Sigmoid colon (tissue), 7 donors: ENCODE data around the gene SEC24B. TPM values are rescaled to one million over a fixed set of nuclear protein-coding genes. Genes with fewer than 3 reads are reported as not detected.

ENCODE experiments used
- DNase-seq: peaks from one replicate; pipeline ENCODE4 v3.0.0-alpha.2; 2019
- H3K27ac ChIP-seq, 4 donors: fragments of 200-600 bp; sonication (generic); one replicate each; pipeline ENCODE4 v1.5.1; 2016 to 2019; ENCODE audit warnings: mild to moderate bottlenecking in 1 of 4
- H3K27me3 ChIP-seq, 3 donors: fragments of 200-600 bp; sonication (generic); one replicate each; pipeline ENCODE4 v1.5.1; 2019; ENCODE audit warnings: mild to moderate bottlenecking in 1 of 3
- H3K36me3 ChIP-seq, 4 donors: fragments of 200-600 bp; sonication (generic); one replicate each; pipeline ENCODE4 v1.5.1; 2016 to 2019
- H3K4me1 ChIP-seq, 4 donors: fragments of 200-600 bp; sonication (generic); one replicate each; pipeline ENCODE4 v1.5.1; 2017 to 2019
- H3K4me3 ChIP-seq, 4 donors: fragments of 200-600 bp; sonication (generic); one replicate each; pipeline ENCODE4 v1.5.1; 2017 to 2019; ENCODE audit warnings: mild to moderate bottlenecking in 2 of 4, moderate library complexity in 1 of 4
- H3K9me3 ChIP-seq, 4 donors: fragments of 200-600 bp in 3 of 4; sonication (generic) in 3 of 4; one replicate each; pipeline versions ENCODE4 v1.5.1 to v1.6.1; 2013 to 2019
- CTCF ChIP-seq, 4 experiments: fragments of 450-650 bp in 3 of 4; fragments of 200-600 bp in 1 of 4; IDR thresholded peaks; one replicate each; pipeline ENCODE4 v1.5.1; 2016 to 2019; ENCODE audit warnings: antibody characterized with exemption in 4 of 4, mild to moderate bottlenecking in 3 of 4, moderate library complexity in 2 of 4
- EP300 ChIP-seq, 4 donors: sonication (generic); formaldehyde crosslinking; IDR thresholded peaks; one replicate each; pipeline ENCODE4 v1.6.1; 2017; ENCODE audit warnings: antibody characterized with exemption in 4 of 4
- POLR2A ChIP-seq, 2 donors: fragments of 450-650 bp; IDR thresholded peaks; one replicate each; pipeline ENCODE4 v1.6.1; 2016; ENCODE audit warnings: antibody characterized with exemption in 2 of 2, mild to moderate bottlenecking in 2 of 2, moderate library complexity in 2 of 2
- POLR2AphosphoS5 ChIP-seq, 4 donors: sonication (generic); formaldehyde crosslinking; IDR thresholded peaks; one replicate each; pipeline ENCODE4 v1.6.1; 2017; ENCODE audit warnings: antibody characterized with exemption in 4 of 4
- WGBS, 2 donors: extraction: QIAGEN DNeasy Blood & Tissue Kit; methylation state at CpG; one replicate each; pipeline ENCODE4 v1.1.7; 2013; 5-methylcytosine and 5-hydroxymethylcytosine counted together
- intact Hi-C: fragments of 100-400 bp; cut with DNase I; formaldehyde crosslinking; loops from one replicate; pipeline ENCODE4 v1.15.1; 2023
- polyA plus RNA-seq, 3 donors: library from polyadenylated mRNA; stranded (reverse); fragments of 200-250 nt; gene quantifications; one replicate each; pipeline ENCODE4 v1.2.3, GENCODE V29; 2013
- total RNA-seq, 4 donors: library from RNA; depleted of rRNA; stranded (reverse); fragments of >200 nt; gene quantifications; one replicate each; pipeline ENCODE4 v1.1.0, GENCODE V29; 2016
- donor health status: healthy with polysubstance abuse.
- donor health status: Bipolar disorder and iron deficiency.
- donor health status: healthy.

SEC24B gene
- total and polyA plus RNA-seq, 7 donors, result 9.7 to 41.8 (median 35.3) TPM

GRCh38 chr4:109559983-109560686 is 126.5 kb downstream of the SEC24B start, which contains the start of gene MCUB:
Gene MCUB, plus strand, starts transcription at chr4:109560246. Its CDS starts 92 bp downstream, at chr4:109560338.
- peak; percentile 93 for DNase-seq
- peak within 1 kb of the TSS; percentile 51 to 81 (median 67) for H3K4me3 ChIP-seq
- no peaks in the 10 kb centered on the region for H3K27me3 ChIP-seq
- peak in 3 of 4 donors; percentile 41 to 67 (median 64) for TF ChIP-seq POLR2AphosphoS5 (IDR thresholded peaks at IDR 0.05)
- no peak for TF ChIP-seq CTCF (IDR thresholded peaks at IDR 0.05)
- H3K36me3 ChIP-seq, result no peaks in the 10 kb centered on the region
- peaks cover 0 to 23% (median 17%) of the 10 kb centered on the region in 4 donors for H3K4me1 ChIP-seq
- WGBS, 2 donors, result 0% methylated on average over 73 of the region's 73 CpGs
- H3K9me3 ChIP-seq, result peaks cover 0 to 3% (median 0%) of the 10 kb centered on the region in 4 donors
- intact Hi-C loops, result loop anchor here (2.0 to 10.0 kb wide), 2 partner anchors 145 to 257 kb away; partner anchors contain the start of gene CASP6
- H3K27ac ChIP-seq, result peak within 1 kb of the TSS; percentile 68 to 93 (median 84)

DNA sequence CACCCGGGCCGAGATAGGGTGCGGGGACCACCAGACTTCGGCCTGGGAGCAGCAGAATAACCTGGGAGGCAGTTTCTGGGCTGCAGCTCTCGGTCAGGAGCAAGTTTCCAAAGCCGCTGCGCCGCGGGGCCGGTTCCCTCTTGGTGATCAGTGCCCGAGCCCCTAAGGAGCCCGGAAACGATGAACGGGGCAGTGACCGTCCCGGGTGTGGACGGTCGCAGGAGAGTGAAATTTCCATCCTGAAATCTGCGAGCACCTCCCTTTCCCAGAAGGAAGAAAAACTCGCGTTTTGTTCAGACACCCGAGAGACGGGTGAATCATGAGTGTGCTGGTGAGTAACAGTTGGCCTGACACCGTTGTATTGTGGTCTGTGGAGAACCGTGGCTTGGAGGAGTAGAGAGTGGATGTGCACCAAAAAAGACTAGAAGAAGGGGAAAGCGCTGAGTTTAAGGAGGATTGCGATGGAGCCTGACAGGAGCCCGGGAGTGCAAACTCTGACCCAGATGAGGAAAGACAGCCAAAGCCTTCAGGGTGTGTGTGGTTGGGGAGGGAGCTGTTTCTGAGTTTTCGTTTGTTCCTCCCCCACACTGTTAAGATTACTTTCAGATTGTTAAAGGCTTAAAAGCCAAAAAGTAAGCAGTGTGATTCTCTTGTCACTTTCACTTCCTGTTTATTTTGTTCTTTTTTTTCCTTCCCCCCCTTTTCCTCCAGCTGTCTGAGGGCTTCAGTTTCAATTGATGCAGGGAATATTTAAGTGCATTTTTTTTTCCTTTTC is 127.3 kb downstream of the SEC24B start:
- Histone ChIP-seq H3K27me3 (no peaks in the 10 kb centered on the region), H3K27ac (peak overlapping the region; percentile 68 to 93 (median 84)), H3K9me3 (peaks cover 0 to 3% (median 0%) of the 10 kb centered on the region in 4 donors), H3K4me3 (peak overlapping the region; percentile 51 to 81 (median 67)), H3K4me1 (peaks cover 0 to 23% (median 17%) of the 10 kb centered on the region in 4 donors), H3K36me3 (no peaks in the 10 kb centered on the region)
- intact Hi-C loops, result loop anchor here (2.0 to 10.0 kb wide), 2 partner anchors 144 to 256 kb away; partner anchors contain the start of gene CASP6
- peak; percentile 73 for DNase-seq
- no peak for TF ChIP-seq EP300 (IDR thresholded peaks at IDR 0.05)
- no peak for TF ChIP-seq POLR2AphosphoS5 (IDR thresholded peaks at IDR 0.05)
- TF ChIP-seq CTCF (IDR thresholded peaks at IDR 0.05), result no peak
- no peak for TF ChIP-seq POLR2A (IDR thresholded peaks at IDR 0.05)
- WGBS, 2 donors, result 1% methylated on average over 29 of the region's 29 CpGs

GRCh38 chr4:109562457-109563239 is 129.0 kb downstream of the SEC24B start:
- H3K4me1 ChIP-seq, result peaks cover 0 to 23% (median 17%) of the 10 kb centered on the region in 4 donors
- no peak overlapping the region for H3K27ac ChIP-seq
- 87 to 97% methylated on average over 6 of the region's 6 CpGs for WGBS, 2 donors
- intact Hi-C loops, result loop anchor here (2.0 to 10.0 kb wide), 2 partner anchors 142 kb away; partner anchors contain the start of gene CASP6
- no peak for DNase-seq
- no peak for TF ChIP-seq CTCF (IDR thresholded peaks at IDR 0.05)
- TF ChIP-seq EP300 (IDR thresholded peaks at IDR 0.05), result no peak
- no peak for TF ChIP-seq POLR2A (IDR thresholded peaks at IDR 0.05)
- no peak for TF ChIP-seq POLR2AphosphoS5 (IDR thresholded peaks at IDR 0.05)
- no peaks in the 10 kb centered on the region for H3K27me3 ChIP-seq
- no peaks in the 10 kb centered on the region for H3K36me3 ChIP-seq
- peaks cover 0 to 2% (median 0%) of the 10 kb centered on the region in 4 donors for H3K9me3 ChIP-seq
- H3K4me3 ChIP-seq, result no peak overlapping the region

DNA sequence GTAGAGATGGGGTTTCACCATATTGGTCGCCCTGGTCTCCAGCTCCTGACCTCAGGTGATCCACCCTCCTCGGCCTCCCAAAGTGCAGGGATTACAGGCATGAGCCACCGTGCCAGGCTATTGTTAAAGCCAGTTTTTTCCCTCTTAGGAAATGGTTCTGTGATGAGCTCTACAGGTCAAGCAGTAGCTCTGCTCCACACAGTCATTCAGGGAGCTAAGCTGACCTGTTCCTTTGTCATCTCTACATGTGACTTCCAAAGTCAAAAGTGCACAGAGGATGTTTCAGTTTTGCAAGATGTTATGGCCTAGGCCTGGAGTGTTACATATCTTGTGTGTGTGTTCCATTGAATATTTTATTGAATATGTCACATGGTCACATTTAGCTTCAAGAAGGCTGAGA is 137.9 kb downstream of the SEC24B start:
- no peak for DNase-seq
- TF ChIP-seq POLR2A (IDR thresholded peaks at IDR 0.05) (no peak), CTCF (IDR thresholded peaks at IDR 0.05) (no peak), EP300 (IDR thresholded peaks at IDR 0.05) (no peak), POLR2AphosphoS5 (IDR thresholded peaks at IDR 0.05) (no peak)
- intact Hi-C loops, result no loop called here
- H3K27me3 ChIP-seq, result no peaks in the 10 kb centered on the region
- no peaks in the 10 kb centered on the region for H3K36me3 ChIP-seq
- no peaks in the 10 kb centered on the region for H3K4me1 ChIP-seq
- no peak overlapping the region for H3K27ac ChIP-seq
- no peak overlapping the region for H3K4me3 ChIP-seq
- H3K9me3 ChIP-seq, result peaks cover 0 to 3% (median under 1%) of the 10 kb centered on the region in 4 donors
- WGBS, 2 donors, result 95 to 97% methylated on average over 3 of the region's 3 CpGs
